DND-41 (cell line): ENCODE data around the gene LRRC51.

Source experiments
- EZH2 ChIP-seq: IDR thresholded peaks from 3 replicates; pipeline ENCODE4 v1.6.1; 2012; ENCODE audit warnings: borderline replicate concordance, low read depth, mild to moderate bottlenecking, moderate library complexity, low read length, inconsistent platforms; ENCODE audit not compliant: severe bottlenecking
- TF ChIP-seq, protein P1 (sequence below): IDR thresholded peaks from 2 replicates; pipeline ENCODE4 v1.5.1; 2012; ENCODE audit warnings: borderline replicate concordance, low read length, moderate library complexity, mild to moderate bottlenecking; ENCODE audit not compliant: poor library complexity, severe bottlenecking; ENCODE audit errors: extremely low read depth

DNA sequence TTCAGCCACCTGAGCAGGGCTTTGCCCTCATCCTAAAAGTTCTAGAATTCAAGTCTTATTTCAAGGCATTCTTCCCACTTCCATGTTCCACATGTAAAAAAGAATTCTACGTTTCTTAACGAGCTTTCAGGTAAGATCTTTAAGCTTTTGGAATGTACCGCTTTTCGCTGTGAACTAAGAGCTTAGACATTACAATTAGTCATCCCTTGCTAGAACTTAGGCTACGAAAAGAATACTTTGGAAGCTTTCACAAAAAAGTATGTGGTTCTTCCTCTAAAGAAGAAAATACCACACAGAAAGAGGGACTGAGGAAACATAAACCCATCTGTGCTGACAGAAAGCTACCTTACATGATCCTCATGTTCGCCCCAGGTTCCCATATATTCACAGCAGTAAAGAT lies 2.2 kb upstream of the LRRC51 start:
- TF ChIP-seq, protein P1, sequence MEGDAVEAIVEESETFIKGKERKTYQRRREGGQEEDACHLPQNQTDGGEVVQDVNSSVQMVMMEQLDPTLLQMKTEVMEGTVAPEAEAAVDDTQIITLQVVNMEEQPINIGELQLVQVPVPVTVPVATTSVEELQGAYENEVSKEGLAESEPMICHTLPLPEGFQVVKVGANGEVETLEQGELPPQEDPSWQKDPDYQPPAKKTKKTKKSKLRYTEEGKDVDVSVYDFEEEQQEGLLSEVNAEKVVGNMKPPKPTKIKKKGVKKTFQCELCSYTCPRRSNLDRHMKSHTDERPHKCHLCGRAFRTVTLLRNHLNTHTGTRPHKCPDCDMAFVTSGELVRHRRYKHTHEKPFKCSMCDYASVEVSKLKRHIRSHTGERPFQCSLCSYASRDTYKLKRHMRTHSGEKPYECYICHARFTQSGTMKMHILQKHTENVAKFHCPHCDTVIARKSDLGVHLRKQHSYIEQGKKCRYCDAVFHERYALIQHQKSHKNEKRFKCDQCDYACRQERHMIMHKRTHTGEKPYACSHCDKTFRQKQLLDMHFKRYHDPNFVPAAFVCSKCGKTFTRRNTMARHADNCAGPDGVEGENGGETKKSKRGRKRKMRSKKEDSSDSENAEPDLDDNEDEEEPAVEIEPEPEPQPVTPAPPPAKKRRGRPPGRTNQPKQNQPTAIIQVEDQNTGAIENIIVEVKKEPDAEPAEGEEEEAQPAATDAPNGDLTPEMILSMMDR, result no peak
- no peak for TF ChIP-seq EZH2
